SK-N-SH (cell line): ENCODE data around the gene DOCK10. TPM values are rescaled to one million over a fixed set of nuclear protein-coding genes. Genes with fewer than 3 reads are reported as not detected.

ENCODE experiments used
- CTCF ChIA-PET: fragments of 300-600, 350-600 bp; formaldehyde crosslinking; extraction: SDS; loops from one replicate; lab custom pipeline; 2021; lab: Yijun Ruan, JAX
- POLR2A ChIA-PET: fragments of 350-600 bp; sonication (Branson Sonifier 250); formaldehyde crosslinking; extraction: SDS; loops from one replicate; lab custom pipeline; 2020; ENCODE audit warnings: antibody characterized with exemption, inconsistent platforms; lab: Yijun Ruan, JAX
- DNase-seq: peaks from one replicate; pipeline ENCODE4 v3.0.0; 2012
- H2AFZ ChIP-seq: fragments of 200-600 bp; sonication (generic); 2 replicates; pipeline ENCODE4 v1.8.1; 2016; ENCODE audit warnings: antibody characterized with exemption, mild to moderate bottlenecking, low read depth
- H3F3A ChIP-seq: fragments of 200-600 bp; sonication (generic); replicated peaks from 2 replicates; pipeline ENCODE3; 2016; ENCODE audit warnings: antibody characterized with exemption, mild to moderate bottlenecking; ENCODE audit not compliant: insufficient read depth
- H3K27ac ChIP-seq, 2 experiments: fragments of 200-500 bp in 1 of 2; fragments of 200-600 bp in 1 of 2; sonication (Bioruptor generic) in 1 of 2; sonication (generic), shearing (Covaris generic) in 1 of 2; 2 replicates each; pipeline versions ENCODE4 v1.5.1 to v1.6.1; 2014 to 2016; ENCODE audit warnings: low read depth in 2 of 2, inconsistent platforms in 1 of 2, low read length in 1 of 2, mild to moderate bottlenecking in 1 of 2, mixed read lengths in 1 of 2
- H3K27me3 ChIP-seq: fragments of 200-600 bp; sonication (generic), shearing (Covaris generic); 2 replicates; pipeline ENCODE4 v1.6.1; 2016; ENCODE audit warnings: mixed run types; ENCODE audit not compliant: insufficient read depth
- H3K36me3 ChIP-seq, 2 experiments: fragments of 200-500 bp in 1 of 2; fragments of 200-600 bp in 1 of 2; sonication (Bioruptor generic) in 1 of 2; sonication (generic) in 1 of 2; replicated peaks in 1 of 2; 2 replicates each; pipeline versions ENCODE3 to v1.5.1; 2014 to 2016; ENCODE audit warnings: low read length in 1 of 2, mild to moderate bottlenecking in 1 of 2; ENCODE audit not compliant: insufficient read depth in 2 of 2, control insufficient read depth in 1 of 2
- H3K4me1 ChIP-seq, 2 experiments: fragments of 200-500 bp in 1 of 2; fragments of 200-600 bp in 1 of 2; sonication (Bioruptor generic) in 1 of 2; sonication (generic), shearing (Covaris generic) in 1 of 2; 2 replicates each; pipeline versions ENCODE4 v1.5.1 to v1.6.1; 2014 to 2016; ENCODE audit warnings: low read depth in 1 of 2, low read length in 1 of 2, mixed run types in 1 of 2; ENCODE audit not compliant: insufficient read depth in 2 of 2, control insufficient read depth in 1 of 2
- H3K4me2 ChIP-seq: fragments of 200-600 bp; sonication (generic), shearing (Covaris generic); 2 replicates; pipeline ENCODE4 v1.6.1; 2017; ENCODE audit warnings: mixed run types
- H3K4me3 ChIP-seq, 2 experiments: fragments of 200-500 bp in 1 of 2; fragments of 200-600 bp in 1 of 2; sonication (Bioruptor generic) in 1 of 2; sonication (generic), shearing (Covaris generic) in 1 of 2; 2 replicates each; pipeline versions ENCODE4 v1.5.1 to v1.8.1; 2014 to 2016; ENCODE audit warnings: low read depth in 2 of 2, inconsistent platforms in 1 of 2, low read length in 1 of 2, mild to moderate bottlenecking in 1 of 2, mixed read lengths in 1 of 2, moderate library complexity in 1 of 2
- H3K79me2 ChIP-seq: fragments of 200-600 bp; sonication (generic); 2 replicates; pipeline ENCODE4 v1.8.1; 2017; ENCODE audit warnings: mild to moderate bottlenecking; ENCODE audit not compliant: insufficient read depth
- H3K9ac ChIP-seq: fragments of 200-600 bp; sonication (generic); 2 replicates; pipeline ENCODE4 v1.6.1; 2017; ENCODE audit warnings: mixed run types
- H3K9me2 ChIP-seq: fragments of 200-600 bp; sonication (generic); 2 replicates; pipeline ENCODE4 v1.6.1; 2017; ENCODE audit warnings: mixed run types
- H3K9me3 ChIP-seq: fragments of 200-600 bp; sonication (generic); 2 replicates; pipeline ENCODE4 v1.6.1; 2017; ENCODE audit warnings: mixed run types, mild to moderate bottlenecking, moderate library complexity
- H4K20me1 ChIP-seq: fragments of 200-600 bp; sonication (generic); 2 replicates; pipeline ENCODE4 v1.6.1; 2017; ENCODE audit warnings: mild to moderate bottlenecking, mixed run types; ENCODE audit not compliant: insufficient read depth
- CHD2 ChIP-seq: fragments of 150-350 bp; IDR thresholded peaks from 2 replicates; pipeline ENCODE4 v1.6.1; 2018; ENCODE audit warnings: low read length; ENCODE audit not compliant: partially characterized antibody
- EP300 ChIP-seq, 2 experiments: IDR thresholded peaks; 2 replicates each; pipeline versions ENCODE4 v1.4.0 to v1.6.1; 2012; ENCODE audit warnings: borderline replicate concordance in 1 of 2, low read depth in 1 of 2, low read length in 1 of 2
- FOSL2 ChIP-seq: IDR thresholded peaks from 2 replicates; pipeline ENCODE4 v1.4.0; 2012; ENCODE audit warnings: low read depth, mild to moderate bottlenecking, moderate library complexity, borderline replicate concordance
- FOXJ3 ChIP-seq: sonication (generic); formaldehyde crosslinking; IDR thresholded peaks from 2 replicates; pipeline ENCODE4 v1.5.1; 2020; ENCODE audit warnings: mild to moderate bottlenecking, missing genetic modification reagents
- FOXM1 ChIP-seq: IDR thresholded peaks from 2 replicates; pipeline ENCODE4 v1.4.0; 2012; ENCODE audit warnings: low read depth, mild to moderate bottlenecking
- GABPA ChIP-seq: IDR thresholded peaks from 2 replicates; pipeline ENCODE4 v1.4.0; 2012; ENCODE audit warnings: low read depth, mild to moderate bottlenecking
- GATA2 ChIP-seq: sonication (generic); formaldehyde crosslinking; IDR thresholded peaks from 2 replicates; pipeline ENCODE4 v1.5.0; 2020; ENCODE audit warnings: mild to moderate bottlenecking, missing genetic modification reagents
- JUND ChIP-seq: IDR thresholded peaks from 2 replicates; pipeline ENCODE4 v1.4.0; 2012
- MXI1 ChIP-seq: IDR thresholded peaks from 2 replicates; pipeline ENCODE4 v1.6.1; 2012; ENCODE audit warnings: mild to moderate bottlenecking, low read depth, low read length, improper control_type of control experiment
- NFIC ChIP-seq: IDR thresholded peaks from 2 replicates; pipeline ENCODE4 v1.4.0; 2012; ENCODE audit warnings: borderline replicate concordance
- NRF1 ChIP-seq: IDR thresholded peaks from 2 replicates; pipeline ENCODE4 v1.6.1; 2012; ENCODE audit warnings: low read depth, mild to moderate bottlenecking, low read length
- POLR2AphosphoS5 ChIP-seq: IDR thresholded peaks from 2 replicates; pipeline ENCODE4 v1.6.1; 2012; ENCODE audit warnings: low read depth, low read length
- RAD21 ChIP-seq: IDR thresholded peaks from 2 replicates; pipeline ENCODE4 v1.6.1; 2012; ENCODE audit warnings: mild to moderate bottlenecking, low read length
- RCOR1 ChIP-seq: fragments of 150-350 bp; IDR thresholded peaks from 2 replicates; pipeline ENCODE4 v1.6.1; 2017; ENCODE audit warnings: antibody characterized with exemption, low read length
- RXRA ChIP-seq: IDR thresholded peaks from 2 replicates; pipeline ENCODE4 v1.4.0; 2012; ENCODE audit warnings: low read depth, mild to moderate bottlenecking, borderline replicate concordance
- SIN3A ChIP-seq: IDR thresholded peaks from 2 replicates; pipeline ENCODE4 v1.6.1; 2012; ENCODE audit warnings: low read depth, mild to moderate bottlenecking, low read length, moderate library complexity, borderline replicate concordance
- SMC3 ChIP-seq: IDR thresholded peaks from 2 replicates; pipeline ENCODE4 v1.6.1; 2012; ENCODE audit warnings: low read depth, low read length, improper control_type of control experiment
- TCF12 ChIP-seq: IDR thresholded peaks from 2 replicates; pipeline ENCODE4 v1.4.0; 2012
- TEAD4 ChIP-seq: IDR thresholded peaks from 2 replicates; pipeline ENCODE4 v1.4.0; 2012; ENCODE audit warnings: mild to moderate bottlenecking, borderline replicate concordance; ENCODE audit not compliant: insufficient read depth
- YY1 ChIP-seq: IDR thresholded peaks from 2 replicates; pipeline ENCODE4 v1.4.0; 2012; ENCODE audit warnings: low read depth, mild to moderate bottlenecking
- polyA plus RNA-seq, 3 experiments: library from polyadenylated mRNA; depleted of rRNA; stranded (reverse); fragments of >200 nt; gene quantifications; 2 replicates each; pipeline ENCODE4 v1.2.3, GENCODE V29; 2012
- TF ChIP-seq, protein P1 (sequence below): IDR thresholded peaks from 2 replicates; pipeline ENCODE4; 2012
- TF ChIP-seq, protein P2 (sequence below): IDR thresholded peaks from 2 replicates; pipeline ENCODE4 v1.6.1; 2012; ENCODE audit warnings: mild to moderate bottlenecking, low read depth, low read length, moderate library complexity
- TF ChIP-seq, protein P3 (sequence below): IDR thresholded peaks from 2 replicates; pipeline ENCODE4 v1.4.0; 2012; ENCODE audit warnings: low read depth, borderline replicate concordance
- TF ChIP-seq, protein P4 (sequence below): fragments of 150-350 bp; IDR thresholded peaks from 2 replicates; pipeline ENCODE4 v1.6.1; 2017; ENCODE audit warnings: antibody characterized with exemption, low read length, low read depth, borderline replicate concordance
- TF ChIP-seq, protein P5 (sequence below): fragments of 150-350 bp; IDR thresholded peaks from 2 replicates; pipeline ENCODE4 v1.6.1; 2016; ENCODE audit warnings: mild to moderate bottlenecking, low read depth, low read length
- TF ChIP-seq, protein P6 (sequence below): IDR thresholded peaks from 2 replicates; pipeline ENCODE4 v1.4.0; 2012; ENCODE audit warnings: low read depth

DOCK10 gene
- polyA plus RNA-seq, 1 of the 3 experiments (the other 2 are of a cell fraction): 24.1 TPM

DNA sequence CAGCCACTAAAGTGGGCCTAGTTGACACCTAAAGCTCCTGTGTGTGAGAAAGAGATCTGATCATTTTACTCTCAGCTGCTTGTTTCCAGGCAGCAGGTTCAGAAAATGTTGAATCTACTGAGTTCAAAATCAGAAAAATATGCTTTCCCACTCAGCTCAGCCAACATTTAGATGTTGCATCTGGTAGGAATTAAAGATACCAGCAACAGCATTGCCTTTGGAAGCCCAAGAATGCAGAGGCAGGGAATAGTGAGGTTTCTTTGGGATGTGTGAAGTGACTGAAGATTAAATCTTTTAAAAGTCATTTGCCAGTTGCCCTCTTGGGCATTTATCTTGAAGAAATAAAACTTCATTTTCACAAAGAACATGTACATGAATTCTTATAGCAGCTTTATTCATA is 33.9 kb upstream of the DOCK10 start:
- H3K9ac ChIP-seq: no peak overlapping the region
- DNase-seq: no peak
- no peaks in the 10 kb centered on the region for H4K20me1 ChIP-seq
- no peaks in the 10 kb centered on the region for H3K9me2 ChIP-seq
- H3K4me1 ChIP-seq: peaks cover 6 to 11% of the 10 kb centered on the region in 2 experiments; a peak in 2 of 4 replicates
- ChIA-PET CTCF (interaction anchor here (0.7 to 1.3 kb wide), 2 partner anchors 589 to 1083 kb away, joined by 3 to 4 read pairs; no protein-coding TSS in a partner anchor), POLR2A (no interaction called here)
- peak overlapping the region; percentile 76 to 80 for H3K27ac ChIP-seq
- peak overlapping the region; percentile 20; the same call in 1 of the 2 replicates for H2AFZ ChIP-seq
- H3K9me3 ChIP-seq: no peaks in the 10 kb centered on the region
- H3K79me2 ChIP-seq: no peaks in the 10 kb centered on the region
- peak overlapping the region; percentile 23; the same call in 1 of the 2 replicates for H3K4me2 ChIP-seq
- peaks cover 7% of the 10 kb centered on the region for H3F3A ChIP-seq
- H3K27me3 ChIP-seq: no peaks in the 10 kb centered on the region
- no peaks in the 10 kb centered on the region for H3K36me3 ChIP-seq
- no peak overlapping the region for H3K4me3 ChIP-seq
- TF ChIP-seq TCF12 (peak; percentile 94), FOSL2 (0 out of 2 replicates have a peak, but pooled peaks have one; percentile 22), NFIC (0 out of 2 replicates have a peak, but pooled peaks have one; percentile 51), FOXM1 (no peak), SIN3A (no peak), CHD2 (no peak), JUND (peak; percentile 39), TEAD4 (peak; percentile 64), GATA2 (CRISPR knock-in tag) (no peak), GABPA (no peak), RAD21 (no peak), YY1 (no peak), SMC3 (no peak), EP300 (IDR thresholded peaks at IDR 0.05; ENCODE audit: borderline replicate concordance in 1 of 2, low read depth in 1 of 2, low read length in 1 of 2) (peak in 1 of 2 experiments; percentile 59; a peak in 1 of 4 replicates), NRF1 (no peak), MXI1 (no peak), FOXJ3 (CRISPR knock-in tag) (no peak), POLR2AphosphoS5 (0 out of 2 replicates have a peak, but pooled peaks have one; percentile 22), RXRA (no peak), RCOR1 (no peak)
- TF ChIP-seq, protein P1, sequence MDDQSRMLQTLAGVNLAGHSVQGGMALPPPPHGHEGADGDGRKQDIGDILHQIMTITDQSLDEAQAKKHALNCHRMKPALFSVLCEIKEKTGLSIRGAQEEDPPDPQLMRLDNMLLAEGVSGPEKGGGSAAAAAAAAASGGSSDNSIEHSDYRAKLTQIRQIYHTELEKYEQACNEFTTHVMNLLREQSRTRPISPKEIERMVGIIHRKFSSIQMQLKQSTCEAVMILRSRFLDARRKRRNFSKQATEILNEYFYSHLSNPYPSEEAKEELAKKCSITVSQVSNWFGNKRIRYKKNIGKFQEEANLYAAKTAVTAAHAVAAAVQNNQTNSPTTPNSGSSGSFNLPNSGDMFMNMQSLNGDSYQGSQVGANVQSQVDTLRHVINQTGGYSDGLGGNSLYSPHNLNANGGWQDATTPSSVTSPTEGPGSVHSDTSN: peak; percentile 27; the same call in 1 of the 2 replicates
- TF ChIP-seq, protein P2, sequence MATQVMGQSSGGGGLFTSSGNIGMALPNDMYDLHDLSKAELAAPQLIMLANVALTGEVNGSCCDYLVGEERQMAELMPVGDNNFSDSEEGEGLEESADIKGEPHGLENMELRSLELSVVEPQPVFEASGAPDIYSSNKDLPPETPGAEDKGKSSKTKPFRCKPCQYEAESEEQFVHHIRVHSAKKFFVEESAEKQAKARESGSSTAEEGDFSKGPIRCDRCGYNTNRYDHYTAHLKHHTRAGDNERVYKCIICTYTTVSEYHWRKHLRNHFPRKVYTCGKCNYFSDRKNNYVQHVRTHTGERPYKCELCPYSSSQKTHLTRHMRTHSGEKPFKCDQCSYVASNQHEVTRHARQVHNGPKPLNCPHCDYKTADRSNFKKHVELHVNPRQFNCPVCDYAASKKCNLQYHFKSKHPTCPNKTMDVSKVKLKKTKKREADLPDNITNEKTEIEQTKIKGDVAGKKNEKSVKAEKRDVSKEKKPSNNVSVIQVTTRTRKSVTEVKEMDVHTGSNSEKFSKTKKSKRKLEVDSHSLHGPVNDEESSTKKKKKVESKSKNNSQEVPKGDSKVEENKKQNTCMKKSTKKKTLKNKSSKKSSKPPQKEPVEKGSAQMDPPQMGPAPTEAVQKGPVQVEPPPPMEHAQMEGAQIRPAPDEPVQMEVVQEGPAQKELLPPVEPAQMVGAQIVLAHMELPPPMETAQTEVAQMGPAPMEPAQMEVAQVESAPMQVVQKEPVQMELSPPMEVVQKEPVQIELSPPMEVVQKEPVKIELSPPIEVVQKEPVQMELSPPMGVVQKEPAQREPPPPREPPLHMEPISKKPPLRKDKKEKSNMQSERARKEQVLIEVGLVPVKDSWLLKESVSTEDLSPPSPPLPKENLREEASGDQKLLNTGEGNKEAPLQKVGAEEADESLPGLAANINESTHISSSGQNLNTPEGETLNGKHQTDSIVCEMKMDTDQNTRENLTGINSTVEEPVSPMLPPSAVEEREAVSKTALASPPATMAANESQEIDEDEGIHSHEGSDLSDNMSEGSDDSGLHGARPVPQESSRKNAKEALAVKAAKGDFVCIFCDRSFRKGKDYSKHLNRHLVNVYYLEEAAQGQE: no peak
- TF ChIP-seq, protein P3, sequence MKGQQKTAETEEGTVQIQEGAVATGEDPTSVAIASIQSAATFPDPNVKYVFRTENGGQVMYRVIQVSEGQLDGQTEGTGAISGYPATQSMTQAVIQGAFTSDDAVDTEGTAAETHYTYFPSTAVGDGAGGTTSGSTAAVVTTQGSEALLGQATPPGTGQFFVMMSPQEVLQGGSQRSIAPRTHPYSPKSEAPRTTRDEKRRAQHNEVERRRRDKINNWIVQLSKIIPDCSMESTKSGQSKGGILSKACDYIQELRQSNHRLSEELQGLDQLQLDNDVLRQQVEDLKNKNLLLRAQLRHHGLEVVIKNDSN: no peak
- TF ChIP-seq, protein P4, sequence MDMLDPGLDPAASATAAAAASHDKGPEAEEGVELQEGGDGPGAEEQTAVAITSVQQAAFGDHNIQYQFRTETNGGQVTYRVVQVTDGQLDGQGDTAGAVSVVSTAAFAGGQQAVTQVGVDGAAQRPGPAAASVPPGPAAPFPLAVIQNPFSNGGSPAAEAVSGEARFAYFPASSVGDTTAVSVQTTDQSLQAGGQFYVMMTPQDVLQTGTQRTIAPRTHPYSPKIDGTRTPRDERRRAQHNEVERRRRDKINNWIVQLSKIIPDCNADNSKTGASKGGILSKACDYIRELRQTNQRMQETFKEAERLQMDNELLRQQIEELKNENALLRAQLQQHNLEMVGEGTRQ: no peak
- TF ChIP-seq, protein P5, sequence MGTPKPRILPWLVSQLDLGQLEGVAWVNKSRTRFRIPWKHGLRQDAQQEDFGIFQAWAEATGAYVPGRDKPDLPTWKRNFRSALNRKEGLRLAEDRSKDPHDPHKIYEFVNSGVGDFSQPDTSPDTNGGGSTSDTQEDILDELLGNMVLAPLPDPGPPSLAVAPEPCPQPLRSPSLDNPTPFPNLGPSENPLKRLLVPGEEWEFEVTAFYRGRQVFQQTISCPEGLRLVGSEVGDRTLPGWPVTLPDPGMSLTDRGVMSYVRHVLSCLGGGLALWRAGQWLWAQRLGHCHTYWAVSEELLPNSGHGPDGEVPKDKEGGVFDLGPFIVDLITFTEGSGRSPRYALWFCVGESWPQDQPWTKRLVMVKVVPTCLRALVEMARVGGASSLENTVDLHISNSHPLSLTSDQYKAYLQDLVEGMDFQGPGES: no peak
- TF ChIP-seq, protein P6, sequence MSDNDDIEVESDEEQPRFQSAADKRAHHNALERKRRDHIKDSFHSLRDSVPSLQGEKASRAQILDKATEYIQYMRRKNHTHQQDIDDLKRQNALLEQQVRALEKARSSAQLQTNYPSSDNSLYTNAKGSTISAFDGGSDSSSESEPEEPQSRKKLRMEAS: no peak
